ENCODE measurements around the gene PTPRN2. TPM values are rescaled to one million over a fixed set of nuclear protein-coding genes. Genes with fewer than 3 reads are reported as not detected.

PTPRN2 gene
- total RNA-seq, 1 experiment from 2014 or later: 0.11 TPM

DNA sequence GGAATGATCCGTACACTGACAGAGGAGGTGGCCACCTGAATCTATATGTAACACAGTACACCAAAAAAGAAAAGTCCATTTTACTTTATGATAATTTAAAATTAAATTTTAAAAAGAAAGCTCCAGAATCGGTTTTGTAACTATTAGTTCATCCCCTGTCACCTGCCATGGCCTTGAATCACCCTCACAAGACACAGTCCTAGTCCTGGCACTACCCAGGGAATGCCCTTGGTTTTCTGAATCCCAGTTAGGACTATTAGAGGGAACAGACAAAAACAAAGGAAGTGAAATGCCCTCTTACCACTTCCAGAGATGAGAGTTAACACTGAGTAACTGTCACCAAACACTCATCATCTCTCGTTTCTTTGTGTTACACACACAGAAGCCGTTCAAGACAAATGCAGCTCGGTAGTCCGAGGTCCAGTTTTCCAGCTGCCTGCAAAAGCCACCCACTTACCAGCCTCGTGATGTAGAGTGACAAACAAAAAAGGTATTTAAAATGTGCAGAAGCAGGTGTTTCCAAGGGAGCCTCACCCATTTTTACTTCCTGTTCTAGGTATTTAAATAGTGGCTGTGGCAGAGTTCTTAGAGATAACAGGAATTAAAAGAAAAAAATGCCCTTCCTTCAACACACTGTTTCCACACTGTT is 6.1 kb downstream of the PTPRN2 start:
- intact Hi-C loops (cut with micrococcal nuclease; ENCODE audit: unreplicated experiment): no loop called here
- CTCF ChIA-PET: no interaction called here
- no TSS peak for BruUV-seq (replicated peaks)
- DNase-seq (ENCODE audit: low spot score): no peak
- Histone ChIP-seq H3K36me3 (ENCODE audit: insufficient read depth, low read length, poor library complexity, severe bottlenecking) (no peaks in the 10 kb centered on the region), H3K9me3 (ENCODE audit: low read depth, low read length, poor library complexity, severe bottlenecking) (peaks cover 6% of the 10 kb centered on the region), H3K27ac (ENCODE audit: low read depth, low read length, poor library complexity, severe bottlenecking) (no peak overlapping the region), H3K27me3 (replicated peaks; ENCODE audit: insufficient read depth, low read depth, low read length, poor library complexity) (peaks cover 41% of the 10 kb centered on the region), H3K4me1 (ENCODE audit: insufficient read depth, low read length, poor library complexity, severe bottlenecking) (no peaks in the 10 kb centered on the region), H3K4me3 (ENCODE audit: low read depth, low read length, poor library complexity, severe bottlenecking) (no peak overlapping the region)
- TF ChIP-seq, protein P1, sequence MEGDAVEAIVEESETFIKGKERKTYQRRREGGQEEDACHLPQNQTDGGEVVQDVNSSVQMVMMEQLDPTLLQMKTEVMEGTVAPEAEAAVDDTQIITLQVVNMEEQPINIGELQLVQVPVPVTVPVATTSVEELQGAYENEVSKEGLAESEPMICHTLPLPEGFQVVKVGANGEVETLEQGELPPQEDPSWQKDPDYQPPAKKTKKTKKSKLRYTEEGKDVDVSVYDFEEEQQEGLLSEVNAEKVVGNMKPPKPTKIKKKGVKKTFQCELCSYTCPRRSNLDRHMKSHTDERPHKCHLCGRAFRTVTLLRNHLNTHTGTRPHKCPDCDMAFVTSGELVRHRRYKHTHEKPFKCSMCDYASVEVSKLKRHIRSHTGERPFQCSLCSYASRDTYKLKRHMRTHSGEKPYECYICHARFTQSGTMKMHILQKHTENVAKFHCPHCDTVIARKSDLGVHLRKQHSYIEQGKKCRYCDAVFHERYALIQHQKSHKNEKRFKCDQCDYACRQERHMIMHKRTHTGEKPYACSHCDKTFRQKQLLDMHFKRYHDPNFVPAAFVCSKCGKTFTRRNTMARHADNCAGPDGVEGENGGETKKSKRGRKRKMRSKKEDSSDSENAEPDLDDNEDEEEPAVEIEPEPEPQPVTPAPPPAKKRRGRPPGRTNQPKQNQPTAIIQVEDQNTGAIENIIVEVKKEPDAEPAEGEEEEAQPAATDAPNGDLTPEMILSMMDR (conservative IDR thresholded peaks at IDR 0.05; ENCODE audit: low read depth, low read length): no peak
- no peak for TF ChIP-seq EZH2 (IDR thresholded peaks at IDR 0.05; ENCODE audit: borderline replicate concordance, low read depth, low read length, poor library complexity, severe bottlenecking)
- POLR2A ChIA-PET (ENCODE audit: low non-redundant PET): no interaction called here

DNA sequence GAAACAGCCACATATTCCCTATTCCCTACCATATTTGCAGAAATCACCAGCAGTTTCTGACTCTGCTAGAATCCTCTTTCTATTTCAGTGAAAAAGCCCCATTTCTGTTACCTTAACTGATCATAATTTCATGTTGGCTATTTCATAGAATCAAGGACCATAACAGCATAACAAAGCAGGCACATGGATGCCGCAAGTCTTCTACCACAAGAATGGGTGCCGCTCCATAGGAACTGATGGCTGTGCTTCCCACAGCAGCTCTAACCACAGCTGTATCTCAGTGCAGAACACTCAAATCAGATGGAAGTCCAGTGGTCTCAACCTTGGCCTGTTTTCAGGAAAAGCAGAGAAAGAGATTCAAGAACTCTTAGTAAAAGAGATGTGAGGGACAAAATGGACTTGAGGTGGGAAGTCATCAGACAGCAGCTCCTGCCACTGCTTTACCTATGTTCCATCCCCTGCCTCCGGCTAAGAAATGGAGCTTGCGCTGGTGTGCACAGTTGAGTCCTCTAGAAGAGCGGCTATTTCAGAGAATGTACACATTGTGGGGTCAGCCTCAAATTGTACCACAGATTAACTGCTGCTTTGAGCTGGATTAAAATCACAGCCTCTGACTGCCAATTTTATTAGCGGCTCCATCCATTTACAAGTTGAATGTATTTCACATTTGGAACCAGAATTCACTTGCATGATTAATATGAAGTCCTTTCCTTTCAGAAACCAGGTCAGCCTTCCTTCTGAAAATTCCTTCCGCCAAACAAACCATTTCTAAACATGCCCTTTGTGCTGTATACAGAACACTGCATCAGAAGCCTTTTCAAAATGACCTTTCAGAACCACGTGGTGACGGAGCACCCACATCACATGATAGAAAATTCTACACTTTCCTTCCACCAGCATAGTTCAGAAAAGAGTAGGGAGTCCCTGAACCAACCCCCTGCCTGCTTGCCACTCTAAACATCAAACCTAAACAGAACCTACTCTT is 7.7 kb downstream of the PTPRN2 start:
- no peaks in the 10 kb centered on the region for H3K36me3 ChIP-seq (ENCODE audit: insufficient read depth, low read length, poor library complexity, severe bottlenecking)
- CTCF ChIA-PET: no interaction called here
- intact Hi-C loops (cut with micrococcal nuclease; ENCODE audit: unreplicated experiment): no loop called here
- no peak for DNase-seq (ENCODE audit: low spot score)
- TF ChIP-seq, protein P1 (conservative IDR thresholded peaks at IDR 0.05; ENCODE audit: low read depth, low read length): no peak
- TF ChIP-seq EZH2 (IDR thresholded peaks at IDR 0.05; ENCODE audit: borderline replicate concordance, low read depth, low read length, poor library complexity, severe bottlenecking): no peak
- H3K9me3 ChIP-seq (ENCODE audit: low read depth, low read length, poor library complexity, severe bottlenecking): peaks cover 6% of the 10 kb centered on the region
- no peaks in the 10 kb centered on the region for H3K4me1 ChIP-seq (ENCODE audit: insufficient read depth, low read length, poor library complexity, severe bottlenecking)
- H3K27ac ChIP-seq (ENCODE audit: low read depth, low read length, poor library complexity, severe bottlenecking): no peak overlapping the region
- POLR2A ChIA-PET (ENCODE audit: low non-redundant PET): no interaction called here
- no TSS peak for BruUV-seq (replicated peaks)
- H3K27me3 ChIP-seq (replicated peaks; ENCODE audit: insufficient read depth, low read depth, low read length, poor library complexity): peaks cover 25% of the 10 kb centered on the region
- H3K4me3 ChIP-seq (ENCODE audit: low read depth, low read length, poor library complexity, severe bottlenecking): no peak overlapping the region

DNA sequence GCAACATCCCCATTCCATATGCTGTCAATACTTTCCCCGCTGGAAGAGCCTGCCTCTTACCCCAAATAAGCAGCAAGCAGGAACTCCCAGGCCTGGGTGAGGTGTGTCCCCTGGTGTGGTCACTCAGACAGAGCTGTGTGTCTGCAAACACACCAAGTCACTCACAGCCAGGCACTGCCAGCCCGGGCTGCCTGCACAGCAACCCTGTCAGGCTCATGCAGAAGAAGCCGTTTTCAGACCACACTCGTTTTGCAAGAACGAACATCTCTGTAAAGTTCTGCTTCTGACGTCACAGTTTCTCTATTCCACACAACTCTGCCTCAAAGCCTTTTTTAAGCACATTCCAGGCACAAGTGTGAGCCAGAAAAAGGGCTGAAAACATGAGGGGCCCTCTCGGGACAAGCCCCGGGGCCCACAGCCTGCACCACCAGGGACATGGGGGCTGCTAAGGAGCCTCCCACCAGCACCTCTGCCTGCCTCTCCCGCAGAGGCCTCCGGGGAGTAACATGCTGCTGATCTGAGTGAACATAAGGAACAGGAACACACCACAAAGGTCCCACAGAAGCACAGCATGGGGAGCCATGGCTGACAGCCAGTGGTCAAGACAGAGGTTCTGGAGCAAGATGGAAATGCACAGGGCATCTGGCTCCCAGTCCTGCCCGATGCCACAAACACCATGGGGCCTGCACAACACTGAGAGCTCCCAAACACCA is 11.4 kb downstream of the PTPRN2 start:
- DNase-seq (ENCODE audit: low spot score): no peak
- Histone ChIP-seq H3K9me3 (ENCODE audit: low read depth, low read length, poor library complexity, severe bottlenecking) (peaks cover 6% of the 10 kb centered on the region), H3K4me1 (ENCODE audit: insufficient read depth, low read length, poor library complexity, severe bottlenecking) (no peaks in the 10 kb centered on the region), H3K4me3 (ENCODE audit: low read depth, low read length, poor library complexity, severe bottlenecking) (no peak overlapping the region), H3K27ac (ENCODE audit: low read depth, low read length, poor library complexity, severe bottlenecking) (no peak overlapping the region), H3K36me3 (ENCODE audit: insufficient read depth, low read length, poor library complexity, severe bottlenecking) (no peaks in the 10 kb centered on the region), H3K27me3 (replicated peaks; ENCODE audit: insufficient read depth, low read depth, low read length, poor library complexity) (peaks cover 21% of the 10 kb centered on the region)
- no peak for TF ChIP-seq EZH2 (IDR thresholded peaks at IDR 0.05; ENCODE audit: borderline replicate concordance, low read depth, low read length, poor library complexity, severe bottlenecking)
- TF ChIP-seq, protein P1 (conservative IDR thresholded peaks at IDR 0.05; ENCODE audit: low read depth, low read length): no peak
- ChIA-PET POLR2A (ENCODE audit: low non-redundant PET) (no interaction called here), CTCF (no interaction called here)
- intact Hi-C loops (cut with micrococcal nuclease; ENCODE audit: unreplicated experiment): no loop called here
- no TSS peak for BruUV-seq (replicated peaks)

Data from A673 (cell line).